ENCODE data around the gene HDAC2. TPM values are rescaled to one million over a fixed set of nuclear protein-coding genes. Genes with fewer than 3 reads are reported as not detected.

The HDAC2 gene
- polyA plus RNA-seq, 1 donor (not counting 4 experiments of a cell fraction or from before 2014, with no cell fraction given), result 222 TPM

- dilution Hi-C loops (cut with MboI; ENCODE audit: extremely low pct_ligation_motif_present, low sequenced_read_pairs), result no loop called here
- H3K79me2 ChIP-seq (ENCODE audit: control insufficient read depth, insufficient read depth, low read length), result peaks cover 81% of the 10 kb centered on the region
- FAIRE-seq (no peak), DNase-seq (ENCODE audit: low read depth, low spot score) (no peak)
- no peak overlapping the region for H3K4me2 ChIP-seq (ENCODE audit: control insufficient read depth, extremely low read depth, insufficient read depth, low read depth, low read length)
- H3K4me1 ChIP-seq (ENCODE audit: control insufficient read depth, extremely low read depth, insufficient read depth, low read length), result no peaks in the 10 kb centered on the region
- no peak overlapping the region for H3K4me3 ChIP-seq (ENCODE audit: control insufficient read depth in 2 of 3, extremely low read depth in 1 of 3, insufficient read depth in 2 of 3, low read depth in 1 of 3, low read length in 3 of 3)
- H3K27ac ChIP-seq (ENCODE audit: control insufficient read depth, insufficient read depth, low read length), result no peak overlapping the region
- H3K9ac ChIP-seq (ENCODE audit: control insufficient read depth, extremely low read depth, insufficient read depth, low read length), result no peak overlapping the region
- H3K27me3 ChIP-seq (ENCODE audit: control insufficient read depth, extremely low read depth, insufficient read depth, low read length), result no peaks in the 10 kb centered on the region
- H3K9me1 ChIP-seq (ENCODE audit: control insufficient read depth, extremely low read depth, insufficient read depth, low read length), result no peaks in the 10 kb centered on the region
- H2AFZ ChIP-seq (ENCODE audit: control insufficient read depth, low read length), result no peak overlapping the region
- TF ChIP-seq CTCF (optimal IDR thresholded peaks at IDR 0.05 in 1 of 3, IDR thresholded peaks at IDR 0.05 in 1 of 3, conservative IDR thresholded peaks at IDR 0.05 in 1 of 3; ENCODE audit: extremely low read depth in 1 of 3, insufficient read depth in 2 of 3, low read length in 3 of 3) (no peak), EZH2 (IDR thresholded peaks at IDR 0.05; ENCODE audit: low read length) (no peak)
- H3K36me3 ChIP-seq (ENCODE audit: control insufficient read depth in 2 of 2, extremely low read depth in 1 of 2, insufficient read depth in 2 of 2, low read length in 2 of 2), result peaks cover 0 to 2% of the 10 kb centered on the region in 2 experiments
- H4K20me1 ChIP-seq (ENCODE audit: control insufficient read depth, extremely low read depth, insufficient read depth, low read length), result peaks cover 4% of the 10 kb centered on the region
- no peaks in the 10 kb centered on the region for H3K9me3 ChIP-seq (ENCODE audit: control insufficient read depth, low read depth, low read length)
Observed at GRCh38 chr6:113960795-113961194, 10.2 kb downstream of the HDAC2 start.

DNA sequence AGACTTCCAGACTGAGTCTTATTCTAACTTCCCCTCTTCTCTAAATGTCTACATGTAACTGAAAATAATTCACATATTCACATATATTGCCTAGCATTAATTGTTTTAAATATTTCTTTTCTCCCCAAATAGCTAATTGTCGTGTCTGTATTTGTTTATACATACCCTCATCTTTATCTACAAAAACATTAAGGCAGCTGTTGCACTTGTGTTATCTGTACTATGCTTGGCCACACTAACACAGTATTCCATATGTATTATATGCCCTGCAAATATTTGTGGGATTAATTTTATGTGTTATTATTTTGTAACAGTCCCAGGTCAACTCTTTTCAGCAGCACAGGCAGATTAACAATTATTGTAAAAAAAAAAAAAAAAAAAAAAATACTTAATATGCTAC, 11.7 kb downstream of the HDAC2 start:
- no peak overlapping the region for H3K9ac ChIP-seq (ENCODE audit: control insufficient read depth, extremely low read depth, insufficient read depth, low read length)
- TF ChIP-seq CTCF (optimal IDR thresholded peaks at IDR 0.05 in 1 of 3, IDR thresholded peaks at IDR 0.05 in 1 of 3, conservative IDR thresholded peaks at IDR 0.05 in 1 of 3; ENCODE audit: extremely low read depth in 1 of 3, insufficient read depth in 2 of 3, low read length in 3 of 3), result no peak
- no peak for TF ChIP-seq EZH2 (IDR thresholded peaks at IDR 0.05; ENCODE audit: low read length)
- H3K4me2 ChIP-seq (ENCODE audit: control insufficient read depth, extremely low read depth, insufficient read depth, low read depth, low read length), result no peak overlapping the region
- no peaks in the 10 kb centered on the region for H3K4me1 ChIP-seq (ENCODE audit: control insufficient read depth, extremely low read depth, insufficient read depth, low read length)
- no peak overlapping the region for H2AFZ ChIP-seq (ENCODE audit: control insufficient read depth, low read length)
- no peak overlapping the region for H3K4me3 ChIP-seq (ENCODE audit: control insufficient read depth in 2 of 3, extremely low read depth in 1 of 3, insufficient read depth in 2 of 3, low read depth in 1 of 3, low read length in 3 of 3)
- H3K9me3 ChIP-seq (ENCODE audit: control insufficient read depth, low read depth, low read length), result no peaks in the 10 kb centered on the region
- no peaks in the 10 kb centered on the region for H4K20me1 ChIP-seq (ENCODE audit: control insufficient read depth, extremely low read depth, insufficient read depth, low read length)
- dilution Hi-C loops (cut with MboI; ENCODE audit: extremely low pct_ligation_motif_present, low sequenced_read_pairs), result no loop called here
- no peaks in the 10 kb centered on the region for H3K27me3 ChIP-seq (ENCODE audit: control insufficient read depth, extremely low read depth, insufficient read depth, low read length)
- no peak overlapping the region for H3K27ac ChIP-seq (ENCODE audit: control insufficient read depth, insufficient read depth, low read length)
- DNase-seq (ENCODE audit: low read depth, low spot score) (no peak), FAIRE-seq (no peak)
- H3K79me2 ChIP-seq (ENCODE audit: control insufficient read depth, insufficient read depth, low read length), result peaks cover 69% of the 10 kb centered on the region
- no peaks in the 10 kb centered on the region for H3K36me3 ChIP-seq (ENCODE audit: control insufficient read depth in 2 of 2, extremely low read depth in 1 of 2, insufficient read depth in 2 of 2, low read length in 2 of 2)
- no peaks in the 10 kb centered on the region for H3K9me1 ChIP-seq (ENCODE audit: control insufficient read depth, extremely low read depth, insufficient read depth, low read length)
